T47D (cell line): ENCODE data around the gene DNHD1.

Source experiments
- DNase-seq, 2 experiments: peaks; one replicate each; pipeline versions ENCODE4 v3.0.0 to v3.0.0-alpha.2; 2011 to 2012; ENCODE audit warnings: low read depth in 1 of 2, low spot score in 1 of 2
- JUND ChIP-seq: IDR thresholded peaks from 2 replicates; pipeline ENCODE4 v1.6.1; 2012; ENCODE audit warnings: low read depth
- in situ Hi-C: cut with HindIII; loops from 2 replicates; pipeline ENCODE4 v1.10.0; 2016; ENCODE audit warnings: low sequenced_read_pairs, low pct_unique_long_range_greater_than_20kb

DNHD1 gene

GRCh38 chr11:6601041-6601461 is 104.0 kb downstream of the DNHD1 start:
- in situ Hi-C loops = no loop called here
- DNase-seq = no peak
- TF ChIP-seq JUND = no peak

GRCh38 chr11:6602096-6602940 is 105.2 kb downstream of the DNHD1 start:
- in situ Hi-C loops = no loop called here
- no peak for TF ChIP-seq JUND
- no peak for DNase-seq

GRCh38 chr11:6603287-6604080 is 106.4 kb downstream of the DNHD1 start, which contains the start of the genes ILK and RRP8:
TSS of gene ILK (plus strand) at chr11:6603774. CDS start at chr11:6604272, 498 bp downstream.
TSS of gene RRP8 (minus strand) at chr11:6603616. CDS start at chr11:6603502, 114 bp downstream.
- in situ Hi-C loops = no loop called here
- no peak for TF ChIP-seq JUND
- peak; percentile 77 to 89 for DNase-seq

- TF ChIP-seq JUND = no peak
- DNase-seq = peak in 1 of 2 experiments; percentile 56
- in situ Hi-C loops = no loop called here
These were observed 107.1 kb downstream of the DNHD1 start for GRCh38 chr11:6604081-6604626.

- no peak for DNase-seq
- TF ChIP-seq JUND = no peak
- in situ Hi-C loops = no loop called here
These were observed 107.7 kb downstream of the DNHD1 start for GRCh38 chr11:6604790-6605189.

- peak; percentile 54 to 75 for DNase-seq
- peak; percentile 8; the same call in 1 of the 2 replicates for TF ChIP-seq JUND
- in situ Hi-C loops = no loop called here
These were observed 109.5 kb downstream of the DNHD1 start for GRCh38 chr11:6606471-6607189.

DNA sequence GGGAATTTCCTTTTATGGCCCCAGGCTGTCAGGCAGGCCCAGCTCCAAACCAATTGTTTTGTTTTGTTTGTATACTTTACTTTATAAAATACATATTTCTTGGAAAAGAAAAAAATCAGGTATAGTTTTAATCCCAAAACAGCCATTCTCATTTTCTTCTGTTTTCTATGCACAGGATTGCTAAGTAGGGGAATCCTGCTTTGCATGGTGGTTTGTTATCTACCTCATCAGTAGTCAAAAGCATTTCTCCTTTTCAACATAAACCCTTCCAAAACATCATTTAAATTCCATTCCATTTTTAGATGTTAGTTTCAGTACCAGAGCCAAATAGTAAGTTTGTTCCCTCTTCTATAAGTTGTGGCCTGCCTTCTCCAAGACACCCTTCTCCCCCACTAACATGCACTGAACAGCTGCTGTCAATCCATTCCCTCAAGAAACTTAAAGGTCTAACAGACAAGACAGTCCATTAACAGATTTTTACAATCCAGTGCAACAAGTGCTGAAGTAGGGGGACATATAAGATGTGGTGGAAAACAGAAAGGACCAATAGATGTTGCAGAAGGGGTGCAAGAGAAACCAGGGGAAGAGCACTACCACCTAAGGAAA is 110.2 kb downstream of the DNHD1 start:
- in situ Hi-C loops = no loop called here
- TF ChIP-seq JUND = no peak
- no peak for DNase-seq

GRCh38 chr11:6608011-6608410 is 110.9 kb downstream of the DNHD1 start:
- in situ Hi-C loops = no loop called here
- no peak for TF ChIP-seq JUND
- no peak for DNase-seq

DNA sequence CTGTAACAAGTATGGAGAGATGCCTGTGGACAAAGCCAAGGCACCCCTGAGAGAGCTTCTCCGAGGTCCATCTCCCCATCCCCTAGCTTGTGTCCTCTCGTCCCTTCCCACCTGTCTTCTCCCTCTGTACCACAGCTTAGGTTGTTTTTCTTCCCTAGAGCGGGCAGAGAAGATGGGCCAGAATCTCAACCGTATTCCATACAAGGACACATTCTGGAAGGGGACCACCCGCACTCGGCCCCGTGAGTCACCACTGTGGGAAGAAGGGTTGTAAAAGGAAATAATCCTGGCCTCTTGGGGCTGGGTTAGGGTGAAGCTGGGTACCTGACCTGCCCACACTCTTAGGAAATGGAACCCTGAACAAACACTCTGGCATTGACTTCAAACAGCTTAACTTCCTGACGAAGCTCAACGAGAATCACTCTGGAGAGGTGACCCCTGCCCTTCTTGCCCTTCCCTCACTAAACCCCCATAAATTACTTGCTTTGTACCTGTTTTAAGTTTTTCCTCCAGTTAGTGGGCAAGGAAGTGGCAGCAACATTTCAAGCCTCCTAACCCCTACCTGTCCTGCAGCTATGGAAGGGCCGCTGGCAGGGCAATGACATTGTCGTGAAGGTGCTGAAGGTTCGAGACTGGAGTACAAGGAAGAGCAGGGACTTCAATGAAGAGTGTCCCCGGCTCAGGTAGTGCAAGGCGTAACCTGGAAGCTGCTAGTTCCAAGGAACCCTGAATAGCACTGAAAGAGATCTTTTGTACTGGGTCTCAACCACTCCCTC is 111.8 kb downstream of the DNHD1 start:
- no peak for DNase-seq
- no peak for TF ChIP-seq JUND
- in situ Hi-C loops = no loop called here

DNA sequence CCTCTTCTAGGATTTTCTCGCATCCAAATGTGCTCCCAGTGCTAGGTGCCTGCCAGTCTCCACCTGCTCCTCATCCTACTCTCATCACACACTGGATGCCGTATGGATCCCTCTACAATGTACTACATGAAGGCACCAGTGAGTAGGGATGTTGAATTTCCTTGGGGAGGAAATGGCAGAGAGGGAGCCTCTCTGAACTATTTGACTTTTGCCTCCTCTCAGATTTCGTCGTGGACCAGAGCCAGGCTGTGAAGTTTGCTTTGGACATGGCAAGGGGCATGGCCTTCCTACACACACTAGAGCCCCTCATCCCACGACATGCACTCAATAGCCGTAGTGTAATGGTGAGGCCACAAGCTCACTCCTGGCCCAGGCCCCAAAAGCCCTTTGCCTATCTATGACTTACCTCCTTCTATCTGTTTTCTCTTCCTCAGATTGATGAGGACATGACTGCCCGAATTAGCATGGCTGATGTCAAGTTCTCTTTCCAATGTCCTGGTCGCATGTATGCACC is 112.5 kb downstream of the DNHD1 start:
- no peak for TF ChIP-seq JUND
- in situ Hi-C loops = no loop called here
- DNase-seq = no peak

DNA sequence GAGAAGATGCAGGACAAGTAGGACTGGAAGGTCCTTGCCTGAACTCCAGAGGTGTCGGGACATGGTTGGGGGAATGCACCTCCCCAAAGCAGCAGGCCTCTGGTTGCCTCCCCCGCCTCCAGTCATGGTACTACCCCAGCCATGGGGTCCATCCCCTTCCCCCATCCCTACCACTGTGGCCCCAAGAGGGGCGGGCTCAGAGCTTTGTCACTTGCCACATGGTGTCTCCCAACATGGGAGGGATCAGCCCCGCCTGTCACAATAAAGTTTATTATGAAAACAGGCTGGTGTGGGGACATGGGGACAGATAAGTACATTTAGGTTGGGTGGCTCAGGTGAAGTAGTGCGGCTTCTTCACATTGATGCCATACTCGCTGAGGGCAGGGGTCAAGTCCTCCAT is 113.5 kb downstream of the DNHD1 start:
- in situ Hi-C loops = no loop called here
- TF ChIP-seq JUND = no peak
- DNase-seq = no peak
